GM21526 (cell line): ENCODE data around the gene SRMS.

Source experiments
- ATAC-seq: cut with Tn5 transposase; IDR thresholded peaks from one replicate; pipeline ENCODE4 v1.9.1; 2021; ENCODE audit warnings: moderate library complexity; ENCODE audit not compliant: unreplicated experiment, low FRiP score

SRMS gene

GRCh38 chr20:63554361-63555278 lies 7.1 kb upstream of the SRMS start:
- no peak for ATAC-seq

DNA sequence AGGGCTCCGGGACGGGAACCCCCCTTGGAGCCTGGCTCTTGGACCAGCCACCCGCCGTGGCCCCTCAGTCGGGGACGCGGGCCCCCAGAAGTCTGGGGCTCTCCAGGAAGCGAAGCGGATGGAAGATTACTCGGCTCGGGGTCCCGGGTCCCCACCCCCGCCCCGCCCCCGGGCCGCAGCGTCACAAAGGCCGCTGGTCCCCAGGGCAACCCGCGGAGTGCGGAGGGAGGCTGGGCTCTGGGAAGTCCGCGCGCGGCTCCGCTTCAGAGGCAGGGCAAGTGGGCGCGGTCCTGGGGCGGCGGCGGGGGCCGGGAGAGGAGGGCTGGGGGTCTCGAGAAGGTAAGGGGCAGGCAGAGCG lies 6.4 kb upstream of the SRMS start, which contains the start of gene FNDC11:
Gene FNDC11, plus strand, starts transcription at position 227 of the 358 bp plus-strand sequence. CDS start 1,505 bp downstream, outside the sequence.
- no peak for ATAC-seq

- peak; percentile 30 for ATAC-seq
These were observed 5.8 kb upstream of the SRMS start for GRCh38 chr20:63553251-63553932.

GRCh38 chr20:63552481-63553249 lies 5.1 kb upstream of the SRMS start:
- ATAC-seq = peak; percentile 24

DNA sequence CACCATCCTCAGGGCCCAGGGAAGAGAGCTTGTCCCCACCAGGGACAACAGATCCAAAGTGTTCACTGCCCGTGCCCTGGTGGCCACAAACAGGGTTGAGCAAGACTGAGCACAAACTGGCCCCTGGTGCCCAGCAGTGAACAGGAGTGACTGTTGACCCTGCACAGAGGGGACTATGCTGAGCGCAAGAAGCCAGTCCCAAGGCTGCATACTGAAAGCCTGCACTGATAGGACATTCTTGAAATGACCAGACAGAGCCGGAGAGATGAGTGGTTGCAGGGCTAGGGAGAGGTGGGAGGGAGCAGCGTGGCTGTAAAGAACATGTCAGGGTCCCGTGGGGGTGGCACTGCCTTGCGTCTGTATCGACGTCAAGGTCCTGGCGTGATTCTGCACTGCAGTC lies 3.5 kb upstream of the SRMS start:
- no peak for ATAC-seq

DNA sequence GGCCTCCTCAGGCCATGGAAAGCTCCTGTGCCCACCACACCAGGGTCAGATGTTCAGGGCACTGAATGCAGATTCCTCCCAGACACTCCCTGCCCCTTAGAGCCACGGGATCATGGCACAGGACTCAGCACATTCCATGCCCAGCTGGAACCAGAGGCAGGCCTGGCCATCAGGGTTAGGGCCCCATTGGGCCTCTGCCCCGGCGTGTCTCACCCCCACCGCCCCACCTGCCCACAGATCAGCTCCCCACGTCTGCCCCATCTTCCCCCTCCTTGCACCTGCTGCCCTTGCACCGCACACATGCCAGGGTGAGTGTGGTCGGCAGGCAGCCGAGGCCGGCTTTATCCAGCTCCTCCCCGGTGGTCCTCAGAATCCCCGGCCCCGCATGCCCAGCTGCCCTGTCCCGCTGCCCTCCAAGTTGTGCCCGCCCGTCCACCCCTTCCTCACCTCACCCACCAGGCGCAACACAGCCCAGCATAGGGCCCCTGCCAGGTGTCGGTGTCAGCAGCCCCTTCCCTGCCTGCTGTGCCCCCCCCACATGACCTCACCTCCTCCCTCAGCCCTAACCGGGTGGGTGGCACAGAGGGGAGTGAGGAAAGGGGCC lies 2.2 kb upstream of the SRMS start:
- no peak for ATAC-seq

DNA sequence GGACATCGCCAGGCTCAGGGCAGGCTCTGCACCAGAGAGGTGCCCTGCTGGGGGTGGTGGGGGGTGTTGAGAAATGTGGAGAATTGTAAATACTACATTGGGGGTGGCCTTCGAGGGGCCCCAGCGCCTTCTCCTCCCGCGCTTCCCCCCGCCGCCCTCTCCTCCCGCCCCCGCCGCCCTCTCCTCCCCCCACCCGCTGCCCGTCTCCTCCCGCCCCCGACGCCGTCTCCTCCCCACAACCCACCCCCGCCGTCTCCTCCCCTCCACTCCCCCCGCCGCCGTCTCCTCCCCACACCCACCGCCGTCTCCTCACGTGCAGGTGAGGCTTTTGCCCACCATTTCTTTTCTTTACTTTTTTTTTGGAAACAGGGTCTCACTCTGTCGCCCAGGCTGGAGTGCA lies 1.5 kb upstream of the SRMS start:
- no peak for ATAC-seq

DNA sequence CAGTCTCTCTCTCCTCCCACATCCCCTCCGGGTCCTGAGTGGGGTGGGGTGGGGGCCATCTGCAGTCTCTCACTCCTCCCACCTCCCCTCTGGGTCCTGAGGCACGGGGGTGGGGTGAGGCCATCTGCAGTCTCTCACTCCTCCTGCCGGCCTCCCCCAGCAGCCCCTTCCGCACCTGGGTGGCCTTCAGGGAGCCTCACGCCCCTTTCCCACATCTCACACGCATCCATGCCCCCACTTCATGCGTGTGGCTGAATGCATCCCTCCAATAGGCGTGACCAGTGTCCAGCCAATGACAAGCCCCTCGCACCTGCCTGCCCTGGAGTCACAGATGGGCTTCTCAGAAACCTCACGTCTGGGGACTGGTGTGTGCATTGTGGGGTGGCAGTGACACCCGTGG lies 993 bp upstream of the SRMS start:
- no peak for ATAC-seq

GRCh38 chr20:63546956-63547724 lies 409 bp downstream of the SRMS start:
- no peak for ATAC-seq

GRCh38 chr20:63546256-63546955 lies 1.1 kb downstream of the SRMS start:
- no peak for ATAC-seq

DNA sequence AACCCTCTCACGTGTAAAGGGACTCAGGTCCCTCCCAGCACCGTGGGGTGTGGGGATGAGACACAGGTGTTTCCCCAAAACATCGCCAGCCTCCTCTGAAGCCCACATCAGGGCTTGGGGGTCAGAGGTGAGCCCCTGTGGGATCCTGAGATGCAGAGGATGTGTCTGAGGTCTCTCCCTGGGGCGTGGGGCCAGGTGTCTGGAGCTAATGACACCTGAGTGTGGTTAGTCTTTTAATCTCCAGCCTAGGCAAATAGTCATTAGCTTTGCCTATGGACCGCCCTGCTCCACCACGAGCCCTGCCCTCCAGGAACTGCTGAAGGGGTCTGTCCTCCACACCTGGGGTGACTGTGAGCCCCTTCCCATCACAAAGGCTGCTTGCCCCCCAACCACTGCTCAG lies 1.7 kb downstream of the SRMS start:
- no peak for ATAC-seq

- ATAC-seq = no peak
These were observed 2.5 kb downstream of the SRMS start for GRCh38 chr20:63544958-63545516.

- no peak for ATAC-seq
These were observed 3.1 kb downstream of the SRMS start for GRCh38 chr20:63544241-63544957.

DNA sequence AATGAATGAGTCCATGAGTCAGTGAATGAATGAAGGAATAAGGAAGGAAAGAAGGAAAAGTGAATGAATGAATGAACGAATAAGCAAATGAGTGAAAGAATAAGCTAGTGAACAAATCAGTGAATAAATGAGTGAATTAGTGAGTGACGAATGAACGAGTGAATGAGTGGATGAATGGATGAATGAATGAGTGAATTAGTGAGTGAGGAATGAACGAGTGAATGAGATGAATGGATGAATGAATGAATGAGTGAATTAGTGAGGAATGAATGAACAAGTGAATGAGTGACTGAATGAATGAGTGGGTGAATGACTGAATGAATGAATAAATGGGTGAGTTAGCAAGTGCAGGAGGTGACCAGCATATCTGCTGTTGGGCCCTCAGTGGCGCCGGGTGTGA lies 3.8 kb downstream of the SRMS start:
- ATAC-seq = no peak

GRCh38 chr20:63543131-63543530 lies 4.4 kb downstream of the SRMS start:
- no peak for ATAC-seq

DNA sequence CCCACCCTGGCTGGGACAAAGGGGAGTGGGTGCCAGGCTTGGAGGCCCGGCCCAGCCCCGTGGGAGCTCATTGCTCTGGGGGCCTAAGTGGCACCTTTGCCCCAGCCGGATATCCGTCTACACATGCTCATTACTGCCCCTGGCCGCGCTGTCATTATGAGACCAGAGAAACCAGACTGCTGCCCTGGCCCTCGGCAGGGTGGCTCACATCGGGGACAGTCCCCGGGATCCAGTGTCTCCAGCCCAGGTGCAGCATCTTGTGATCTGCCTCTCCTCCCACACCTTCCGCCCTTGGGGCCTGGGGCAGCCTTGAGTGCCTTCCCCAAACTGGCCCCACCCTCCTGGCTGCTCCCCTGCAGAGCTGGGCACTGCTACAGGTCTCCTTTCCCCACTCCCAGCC lies 4.9 kb downstream of the SRMS start:
- no peak for ATAC-seq

- ATAC-seq = no peak
These were observed 5.5 kb downstream of the SRMS start for GRCh38 chr20:63542031-63542559.

- ATAC-seq = no peak
These were observed 6.2 kb downstream of the SRMS start for GRCh38 chr20:63541371-63541770.
